Activated CD4-positive, alpha-beta T cell treated with anti-CD3 and anti-CD28 coated beads for 4 hours (primary cell): ENCODE results near the gene PPOX.

ENCODE experiments used
- DNase-seq, 2 donors: peaks; one replicate each; pipeline ENCODE4 v3.0.0-alpha.2; 2020

Gene PPOX

DNA sequence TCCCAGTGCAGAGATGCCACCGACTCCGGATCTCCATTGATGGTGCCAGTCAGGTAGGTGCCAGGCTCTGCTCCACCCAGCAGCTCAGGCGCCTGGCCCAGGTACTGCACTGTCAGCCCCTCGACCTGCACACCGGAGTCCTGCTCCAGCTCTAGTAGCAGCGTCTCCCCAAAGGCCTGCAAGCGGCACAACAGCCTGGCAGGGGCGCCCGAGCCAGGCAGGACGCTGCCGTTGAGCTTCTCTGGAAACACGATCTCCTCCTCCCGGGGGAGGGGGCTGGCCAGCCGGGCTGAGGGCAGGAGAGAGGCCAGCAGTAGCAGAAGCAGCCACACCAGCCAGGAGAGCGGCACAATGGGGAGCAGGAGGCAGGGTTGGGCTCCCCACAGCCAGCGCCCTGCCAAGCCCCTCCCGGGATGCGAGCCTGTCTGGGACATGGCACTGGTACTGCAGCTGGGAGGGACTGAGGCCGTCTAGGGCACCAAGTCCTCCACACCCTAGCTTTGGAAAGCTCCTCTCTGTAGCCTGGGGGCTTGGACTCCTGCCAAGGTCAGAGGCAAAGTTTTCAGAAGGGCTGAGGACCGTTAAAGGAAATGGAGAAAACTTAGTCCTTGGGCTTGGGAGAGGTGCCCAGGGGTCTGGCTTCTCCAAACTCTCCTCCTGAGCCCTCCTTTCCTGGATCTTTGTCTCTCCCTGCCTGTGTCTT is 32.1 kb downstream of the PPOX start:
- DNase-seq = no peak

DNA sequence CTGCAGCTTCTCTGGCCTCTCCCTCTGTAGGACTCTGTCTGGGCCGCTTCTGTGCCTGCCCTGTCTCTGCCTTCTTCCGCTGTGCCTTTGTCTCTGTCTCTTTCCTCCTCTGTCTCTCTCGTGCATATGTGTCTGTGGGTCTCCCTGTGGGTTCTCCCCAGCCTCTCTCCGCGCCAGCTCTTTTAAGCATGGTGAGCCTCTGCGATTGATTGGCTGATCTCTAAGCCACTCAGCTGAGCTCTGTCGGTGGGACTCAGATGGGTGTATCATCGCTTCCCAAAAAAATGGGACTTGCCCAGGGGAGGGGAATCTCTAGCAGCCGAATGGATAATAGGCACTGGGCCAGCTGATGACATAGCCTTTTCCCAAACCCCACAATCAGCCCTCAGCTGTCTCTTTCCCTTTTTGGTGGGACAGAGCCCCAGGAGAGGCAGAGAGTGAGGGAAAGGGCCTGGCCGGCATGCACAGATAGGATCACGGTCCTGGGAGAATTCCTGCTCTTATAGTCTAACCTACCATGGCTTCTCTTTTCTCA is 32.7 kb downstream of the PPOX start, which contains the start of gene ADAMTS4:
Gene ADAMTS4 (minus strand): TSS at position 158 of the 535 bp plus-strand sequence. CDS start 427 bp downstream, outside the sequence.
- no peak for DNase-seq

DNA sequence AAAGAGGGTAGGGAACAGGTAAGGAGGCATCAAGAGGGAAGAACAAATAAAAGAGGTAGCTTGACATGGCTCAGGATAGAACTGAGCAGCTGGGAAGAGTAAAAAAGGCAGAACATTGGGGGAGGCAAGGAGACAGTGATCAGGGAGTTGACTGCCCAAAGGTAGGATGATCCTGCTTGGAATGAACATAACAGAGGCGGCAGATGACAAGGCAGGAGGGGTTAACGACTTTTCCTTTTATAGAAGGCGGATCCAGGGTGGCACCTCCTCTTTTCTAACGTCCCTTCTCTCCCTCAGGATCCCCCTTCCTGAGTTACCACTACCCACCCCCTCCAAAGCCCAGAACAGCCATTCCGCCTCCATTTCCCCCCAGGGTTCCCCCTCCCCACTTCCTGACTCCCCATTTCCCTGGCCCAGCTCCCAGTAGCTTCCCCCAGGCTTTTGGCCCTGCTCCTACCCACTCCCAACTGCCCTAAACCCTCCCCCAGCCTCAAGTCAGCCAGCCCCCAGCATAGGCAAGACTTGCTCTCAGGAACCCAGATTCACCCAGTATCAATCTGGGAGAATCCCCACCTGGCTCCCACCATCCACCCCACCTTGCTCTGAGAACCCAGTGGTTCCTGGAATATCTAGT is 33.4 kb downstream of the PPOX start:
- no peak for DNase-seq

DNA sequence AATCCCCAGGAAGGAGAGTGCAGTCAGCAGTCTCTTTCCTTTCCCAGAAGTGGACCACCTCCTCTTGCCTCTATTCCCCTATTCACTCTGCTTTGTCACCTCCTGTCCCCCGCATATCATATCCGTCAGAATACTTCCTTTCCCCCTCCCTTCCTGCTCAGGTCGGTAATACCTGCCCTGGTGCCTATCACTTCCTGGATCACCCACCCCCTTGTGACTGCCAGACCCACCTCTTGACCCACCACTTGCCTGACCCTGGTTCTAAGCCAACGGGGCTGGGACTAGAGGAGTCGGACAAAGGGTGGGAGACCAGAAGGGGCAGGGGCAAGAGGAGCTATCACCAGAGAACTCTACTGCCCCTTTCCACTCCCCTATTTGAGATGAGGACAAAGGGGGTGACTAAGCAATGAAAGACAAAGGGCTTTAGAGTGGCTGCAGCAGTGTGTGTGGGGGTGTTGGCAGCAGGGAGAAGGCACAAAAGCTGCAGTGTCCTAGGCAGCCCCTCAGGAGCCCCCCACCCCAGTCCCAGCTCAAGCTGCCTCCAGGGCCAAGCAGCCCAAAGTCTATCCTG is 34.3 kb downstream of the PPOX start:
- no peak for DNase-seq

DNA sequence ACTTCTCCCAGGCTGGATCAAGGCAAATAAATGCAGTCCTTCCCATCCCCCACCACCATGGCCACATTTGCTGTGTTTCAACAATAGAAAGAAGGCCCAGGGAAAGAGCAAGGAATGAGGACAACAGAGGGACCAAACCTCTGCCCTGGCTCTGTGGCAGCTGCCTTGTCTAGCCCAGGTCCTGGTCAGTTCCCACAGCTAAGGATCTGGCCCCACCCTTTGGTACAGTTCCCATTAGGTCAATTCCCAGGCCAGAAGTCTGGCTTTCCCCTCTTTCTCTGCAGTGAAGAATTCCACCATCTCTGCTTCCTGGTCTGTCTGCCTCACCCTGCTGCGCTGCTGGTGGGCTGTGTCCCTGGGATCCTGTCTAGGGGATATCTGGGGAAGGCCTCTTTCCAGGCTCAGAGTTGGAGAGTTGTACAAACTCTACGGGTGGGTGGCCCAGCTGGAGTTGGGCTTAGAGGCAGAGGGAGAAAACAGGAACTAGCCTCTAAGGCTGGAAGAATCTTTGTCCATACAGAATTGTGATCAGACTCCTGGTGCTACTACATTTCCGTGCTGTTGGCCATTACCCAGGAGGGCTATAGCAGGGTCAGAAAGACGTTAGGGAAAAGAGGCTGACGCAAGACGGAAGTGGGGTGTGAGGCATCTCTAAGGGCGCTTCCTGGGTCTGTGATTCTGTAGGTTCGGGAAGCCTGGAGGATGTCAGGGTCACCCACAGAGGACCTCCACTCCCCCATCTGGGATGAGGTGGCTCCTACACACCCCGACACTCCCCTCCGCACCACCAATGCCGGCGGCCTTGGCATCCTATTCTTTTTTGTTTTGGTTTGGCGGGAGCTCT is 35.0 kb downstream of the PPOX start:
- no peak for DNase-seq

DNA sequence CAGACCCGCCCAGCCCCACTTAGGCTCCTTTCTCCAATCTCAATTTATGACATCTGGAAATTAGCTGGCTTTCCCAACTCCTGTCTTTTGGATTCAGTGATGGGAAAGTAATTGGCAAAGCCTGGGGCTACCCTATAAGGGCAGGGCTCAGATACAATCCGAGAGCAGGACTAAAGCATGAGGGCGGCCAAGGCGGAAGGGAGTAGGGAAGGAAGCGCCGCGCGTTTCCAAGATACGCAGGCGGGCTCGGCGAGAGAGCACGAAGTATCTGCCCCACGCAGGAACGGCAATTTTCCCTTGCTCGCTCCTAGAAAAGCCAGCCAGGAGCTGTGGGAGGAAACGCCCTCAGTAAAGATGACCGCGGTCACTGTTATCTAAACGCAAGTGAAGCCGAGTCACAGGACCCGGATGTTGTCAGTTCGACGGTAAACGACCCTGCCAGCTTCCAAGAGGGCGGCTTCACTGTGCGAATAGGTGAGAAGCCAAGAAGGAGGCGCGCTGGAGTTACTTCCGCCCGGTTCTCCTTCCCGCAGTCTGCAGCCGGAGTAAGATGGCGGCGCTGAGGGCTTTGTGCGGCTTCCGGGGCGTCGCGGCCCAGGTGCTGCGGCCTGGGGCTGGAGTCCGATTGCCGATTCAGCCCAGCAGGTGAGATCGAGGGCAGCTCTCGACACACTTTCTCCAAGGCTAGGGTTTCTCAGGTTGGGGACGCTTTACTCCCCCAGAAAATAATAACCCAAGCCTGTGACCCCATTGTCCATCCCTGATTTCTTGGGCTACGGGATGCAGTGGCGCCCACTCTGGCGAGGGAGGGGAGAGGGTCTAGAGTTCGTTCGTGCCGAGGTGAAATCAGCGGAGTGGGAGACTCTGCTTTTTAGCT is 35.8 kb downstream of the PPOX start, which contains the start of gene NDUFS2:
Gene NDUFS2 (plus strand): TSS at position 532 of the 877 bp plus-strand sequence. CDS start 19 bp downstream, at position 551.
- peak; percentile 95 for DNase-seq

DNA sequence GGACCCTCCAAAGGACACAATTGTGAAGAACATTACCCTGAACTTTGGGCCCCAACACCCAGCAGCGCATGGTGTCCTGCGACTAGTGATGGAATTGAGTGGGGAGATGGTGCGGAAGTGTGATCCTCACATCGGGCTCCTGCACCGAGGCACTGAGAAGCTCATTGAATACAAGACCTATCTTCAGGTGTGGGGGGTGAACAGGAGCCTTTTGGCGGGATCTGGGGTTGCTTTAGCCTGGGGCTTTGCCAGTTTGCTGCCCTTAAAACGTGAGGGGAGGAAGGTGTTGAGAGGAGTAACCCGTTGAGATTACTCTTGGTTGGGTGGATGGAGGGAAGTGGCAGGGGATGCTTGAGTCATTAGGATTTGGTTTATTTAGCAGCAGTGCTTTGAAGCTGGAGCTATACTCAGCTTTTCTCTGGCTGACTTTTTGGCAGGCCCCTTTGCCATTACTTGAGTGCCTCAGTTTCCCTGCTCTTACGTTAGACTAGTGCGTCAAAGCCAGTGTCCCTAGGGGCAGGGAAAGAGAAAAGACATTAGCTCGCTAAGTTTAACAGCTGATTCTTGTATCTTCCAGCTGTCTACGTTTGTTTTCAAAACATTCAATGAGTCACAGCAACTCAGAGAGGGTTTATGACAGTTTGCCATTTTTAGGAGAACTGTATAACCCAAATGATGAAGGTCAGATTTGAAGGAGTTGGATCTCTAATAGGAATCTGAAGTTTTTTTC is 40.4 kb downstream of the PPOX start:
- DNase-seq = no peak

DNA sequence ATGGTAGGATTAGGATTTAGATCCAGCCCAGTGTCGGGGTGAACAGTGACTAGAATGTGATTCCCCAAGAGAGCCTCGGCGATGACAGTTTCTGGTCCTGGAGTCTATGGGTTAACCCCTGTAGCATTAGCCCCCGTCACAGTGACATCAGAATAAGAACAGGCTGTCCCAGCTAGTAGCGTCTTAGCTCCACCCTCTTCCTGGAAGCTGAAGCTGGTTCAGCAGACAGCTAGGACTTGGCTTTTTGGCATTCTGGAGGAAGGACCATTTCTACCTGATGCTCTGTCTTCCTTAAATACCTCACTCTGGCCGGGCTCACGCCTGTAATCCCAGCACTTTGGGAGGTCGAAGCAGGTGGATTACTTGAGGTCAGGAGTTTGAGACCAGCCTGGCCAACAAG is 40.9 kb downstream of the PPOX start:
- DNase-seq = no peak

DNA sequence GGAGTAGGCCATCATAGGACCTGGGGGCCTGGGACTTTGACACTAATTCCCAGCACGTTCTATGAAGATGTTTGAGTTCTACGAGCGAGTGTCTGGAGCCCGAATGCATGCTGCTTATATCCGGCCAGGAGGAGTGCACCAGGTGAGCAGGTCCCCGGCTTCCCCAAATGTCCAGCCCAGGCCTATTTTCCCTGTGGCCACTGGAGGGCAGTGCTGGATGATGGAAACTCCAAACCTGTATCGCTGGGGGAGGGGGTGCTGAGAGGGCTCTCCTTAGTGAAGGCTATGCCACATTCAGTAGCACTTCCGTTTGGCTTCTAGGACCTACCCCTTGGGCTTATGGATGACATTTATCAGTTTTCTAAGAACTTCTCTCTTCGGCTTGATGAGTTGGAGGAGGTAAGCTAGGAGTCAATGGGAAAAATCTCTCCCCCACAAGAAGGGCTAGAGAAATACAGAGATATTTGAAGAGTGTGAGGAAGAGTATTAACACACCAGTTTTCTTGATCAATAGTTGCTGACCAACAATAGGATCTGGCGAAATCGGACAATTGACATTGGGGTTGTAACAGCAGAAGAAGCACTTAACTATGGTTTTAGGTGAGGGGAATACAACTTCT is 43.7 kb downstream of the PPOX start:
- peak; percentile 70 for DNase-seq

DNA sequence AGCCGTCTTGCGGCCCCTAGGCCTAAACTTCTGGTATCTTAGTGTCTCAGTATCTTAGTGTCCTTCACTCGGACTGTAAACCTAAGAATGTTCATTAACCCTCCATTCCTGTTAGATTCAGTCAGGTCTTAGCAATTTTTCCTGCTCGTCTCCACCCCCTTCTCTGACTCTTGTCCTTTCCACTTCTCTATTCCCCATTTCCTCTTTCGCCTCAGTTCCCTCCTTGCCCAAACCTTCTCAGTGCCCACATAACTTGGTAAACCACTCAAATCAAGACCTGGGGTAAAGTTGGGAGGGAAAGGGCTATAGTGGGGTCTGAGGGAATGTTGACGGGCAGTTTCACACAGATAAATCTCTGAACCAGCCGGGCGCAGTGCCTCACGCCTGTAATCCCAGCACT is 48.1 kb downstream of the PPOX start:
- DNase-seq = no peak

DNA sequence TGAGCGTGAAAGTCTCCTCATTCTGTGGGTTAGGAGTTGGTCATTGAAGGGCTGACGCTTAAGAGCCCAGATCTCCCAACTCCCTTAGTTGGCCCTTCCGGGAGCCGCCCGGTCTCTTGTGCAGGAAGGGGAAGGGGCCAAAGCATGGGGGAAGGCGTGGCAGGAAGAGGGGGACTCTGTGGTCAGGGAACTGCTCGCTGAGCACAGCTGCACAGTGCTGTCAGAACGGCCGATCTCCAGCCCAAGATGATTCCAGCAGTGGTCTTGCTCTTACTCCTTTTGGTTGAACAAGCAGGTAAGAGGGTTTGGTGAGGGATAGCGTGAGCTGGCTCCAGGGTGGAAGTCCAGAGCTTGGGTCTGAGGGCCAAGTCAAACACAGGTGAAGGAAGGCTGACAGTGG is 48.9 kb downstream of the PPOX start, which contains the start of gene FCER1G:
Gene FCER1G (plus strand): TSS at position 220 of the 400 bp plus-strand sequence. CDS start 27 bp downstream, at position 247.
- no peak for DNase-seq

DNA sequence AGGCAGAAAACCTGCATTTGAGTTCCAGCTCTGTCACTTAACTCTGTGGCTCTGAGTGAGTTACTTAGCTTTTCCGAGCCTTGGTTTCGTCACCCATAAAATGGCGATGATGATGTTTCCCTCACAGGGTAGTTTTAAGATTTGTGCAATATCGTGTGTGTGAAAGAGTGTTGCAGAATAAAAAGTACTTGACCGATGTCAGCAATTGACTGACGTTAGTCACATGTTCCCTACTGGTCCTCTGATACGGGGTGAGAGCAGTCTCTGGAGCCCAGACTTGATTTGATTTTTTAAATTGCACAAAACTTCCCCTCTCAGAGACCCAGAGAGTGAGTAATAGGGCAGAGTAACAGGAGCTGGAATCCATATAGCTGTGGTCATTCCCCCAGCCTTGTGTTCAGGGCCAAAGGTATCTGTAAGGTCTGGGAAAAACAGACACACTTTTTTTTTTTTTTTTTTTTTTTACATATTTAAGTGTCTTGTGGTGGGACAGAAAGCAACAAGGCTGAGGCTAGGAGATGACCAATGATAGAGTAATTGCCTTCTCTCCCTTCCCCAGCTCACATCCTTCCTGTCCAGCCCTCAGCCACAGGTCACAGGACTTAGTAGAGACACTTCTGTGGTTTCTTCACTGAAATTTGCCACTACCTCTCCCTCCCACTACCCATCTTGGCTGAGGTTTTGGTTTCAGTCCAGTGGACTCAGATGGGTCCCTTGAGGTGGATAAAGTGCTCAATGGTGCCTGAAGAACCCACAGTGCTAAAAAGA is 50.9 kb downstream of the PPOX start:
- no peak for DNase-seq

DNA sequence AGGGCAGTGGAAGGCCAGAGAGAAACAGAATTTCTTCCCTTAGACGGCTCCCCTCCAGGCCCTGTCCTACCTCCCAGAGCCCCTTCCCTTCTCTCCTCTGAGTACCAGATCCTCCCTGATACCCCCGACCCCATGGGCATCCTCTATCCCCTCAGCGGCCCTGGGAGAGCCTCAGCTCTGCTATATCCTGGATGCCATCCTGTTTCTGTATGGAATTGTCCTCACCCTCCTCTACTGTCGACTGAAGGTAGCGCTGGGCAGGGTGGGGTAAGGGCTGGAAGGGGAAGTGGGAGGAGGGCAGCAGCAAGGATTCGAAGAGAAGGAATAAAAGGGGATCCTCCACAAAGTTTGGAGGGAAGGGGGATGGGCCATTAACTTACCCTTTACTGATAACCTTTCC is 51.6 kb downstream of the PPOX start:
- no peak for DNase-seq

DNA sequence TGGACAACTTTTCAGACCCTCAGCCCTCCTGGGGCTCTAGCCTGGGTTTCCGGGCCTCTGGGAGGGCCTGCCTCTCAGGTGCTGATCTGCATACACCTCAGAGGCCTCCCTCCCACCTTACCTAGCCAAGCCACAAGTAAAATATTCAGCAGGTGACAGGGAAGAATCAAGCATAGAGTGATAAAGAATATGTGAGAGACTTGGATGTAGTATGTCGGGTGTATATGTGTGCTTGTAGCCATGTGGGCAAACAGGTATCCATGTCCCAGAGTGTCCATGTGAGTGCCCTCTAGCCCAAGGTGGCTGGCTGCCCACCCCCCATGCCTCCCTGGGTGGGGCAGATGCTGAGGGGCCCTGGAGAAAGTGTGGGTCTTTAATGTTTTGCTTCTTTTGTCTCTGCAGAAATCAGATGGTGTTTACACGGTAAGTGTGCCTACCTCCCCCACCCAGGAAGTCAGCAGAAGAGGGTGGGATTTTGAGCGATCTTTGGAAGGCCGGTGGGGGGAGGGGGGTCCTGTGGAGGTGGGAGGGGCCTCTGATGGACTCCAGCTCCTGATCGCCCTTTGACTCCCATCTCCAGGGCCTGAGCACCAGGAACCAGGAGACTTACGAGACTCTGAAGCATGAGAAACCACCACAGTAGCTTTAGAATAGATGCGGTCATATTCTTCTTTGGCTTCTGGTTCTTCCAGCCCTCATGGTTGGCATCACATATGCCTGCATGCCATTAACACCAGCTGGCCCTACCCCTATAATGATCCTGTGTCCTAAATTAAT is 52.3 kb downstream of the PPOX start:
- DNase-seq = no peak

DNA sequence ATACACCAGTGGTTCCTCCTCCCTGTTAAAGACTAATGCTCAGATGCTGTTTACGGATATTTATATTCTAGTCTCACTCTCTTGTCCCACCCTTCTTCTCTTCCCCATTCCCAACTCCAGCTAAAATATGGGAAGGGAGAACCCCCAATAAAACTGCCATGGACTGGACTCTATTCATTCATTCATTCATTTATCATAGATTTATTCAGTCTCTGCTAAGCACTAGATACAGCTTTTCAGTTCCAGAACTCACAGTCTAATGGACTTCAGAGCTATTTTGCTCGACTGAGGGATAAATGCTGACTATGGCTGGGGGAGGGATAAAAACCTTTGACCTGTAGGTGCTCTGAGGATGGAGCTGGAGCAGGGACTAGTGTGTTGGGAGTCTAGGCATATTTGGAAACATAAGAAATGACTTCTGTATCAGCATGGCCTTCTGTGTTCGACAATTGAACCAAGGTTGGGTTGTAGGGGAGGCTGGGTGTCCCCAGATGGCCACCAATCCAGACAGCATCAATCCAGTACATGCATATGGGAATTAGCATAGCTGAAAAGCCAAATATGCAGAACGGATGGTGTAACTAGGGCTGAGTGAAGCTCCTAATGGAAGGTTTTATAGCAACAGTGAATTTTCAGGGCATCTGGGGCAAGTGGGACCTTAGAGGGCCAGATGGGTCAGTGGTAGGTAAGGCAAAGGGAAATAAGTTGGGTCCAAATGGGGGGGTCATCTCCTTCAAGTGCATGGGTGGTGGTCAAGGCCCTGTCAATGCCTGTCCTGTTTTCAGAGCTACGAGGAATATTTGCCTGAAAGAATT is 53.1 kb downstream of the PPOX start:
- no peak for DNase-seq

DNA sequence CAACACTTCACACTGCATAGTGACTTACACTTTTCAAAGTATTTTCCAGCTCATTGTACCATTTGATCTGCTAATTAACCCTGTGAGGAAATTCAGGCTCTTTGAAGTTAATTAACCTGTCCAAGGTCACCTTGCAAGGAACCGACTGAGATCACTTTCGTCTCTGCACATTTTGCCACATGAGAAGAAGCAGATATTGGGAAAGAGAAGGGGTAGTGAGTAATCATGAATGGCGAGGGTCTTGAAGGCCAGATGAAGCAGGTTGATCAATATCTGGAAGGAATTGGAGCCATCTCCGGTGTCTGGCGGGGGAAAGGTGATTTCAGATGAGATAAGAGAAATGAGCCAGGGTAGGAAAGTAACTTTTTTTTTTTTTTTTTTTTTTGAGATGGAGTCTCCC is 53.8 kb downstream of the PPOX start:
- DNase-seq = no peak
